Measurements from ENCODE around the gene TTYH3.

GRCh38 chr7:2613931-2614600, 17.7 kb upstream of the TTYH3 start:
- TF ChIP-seq CTCF (IDR thresholded peaks at IDR 0.05), result no peak
- TF ChIP-seq POLR2A (IDR thresholded peaks at IDR 0.05), result no peak

Data from vagina (tissue), 2 donors.